ENCODE results near the gene TPRN.
"Not testable (repeated sequence)": the region's sequence is repeated elsewhere in the genome, so short reads cannot be mapped to it uniquely, and the experiment has no call there.

The TPRN gene, protein sequence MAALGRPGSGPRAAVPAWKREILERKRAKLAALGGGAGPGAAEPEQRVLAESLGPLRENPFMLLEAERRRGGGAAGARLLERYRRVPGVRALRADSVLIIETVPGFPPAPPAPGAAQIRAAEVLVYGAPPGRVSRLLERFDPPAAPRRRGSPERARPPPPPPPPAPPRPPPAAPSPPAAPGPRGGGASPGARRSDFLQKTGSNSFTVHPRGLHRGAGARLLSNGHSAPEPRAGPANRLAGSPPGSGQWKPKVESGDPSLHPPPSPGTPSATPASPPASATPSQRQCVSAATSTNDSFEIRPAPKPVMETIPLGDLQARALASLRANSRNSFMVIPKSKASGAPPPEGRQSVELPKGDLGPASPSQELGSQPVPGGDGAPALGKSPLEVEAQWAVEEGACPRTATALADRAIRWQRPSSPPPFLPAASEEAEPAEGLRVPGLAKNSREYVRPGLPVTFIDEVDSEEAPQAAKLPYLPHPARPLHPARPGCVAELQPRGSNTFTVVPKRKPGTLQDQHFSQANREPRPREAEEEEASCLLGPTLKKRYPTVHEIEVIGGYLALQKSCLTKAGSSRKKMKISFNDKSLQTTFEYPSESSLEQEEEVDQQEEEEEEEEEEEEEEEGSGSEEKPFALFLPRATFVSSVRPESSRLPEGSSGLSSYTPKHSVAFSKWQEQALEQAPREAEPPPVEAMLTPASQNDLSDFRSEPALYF

DNA sequence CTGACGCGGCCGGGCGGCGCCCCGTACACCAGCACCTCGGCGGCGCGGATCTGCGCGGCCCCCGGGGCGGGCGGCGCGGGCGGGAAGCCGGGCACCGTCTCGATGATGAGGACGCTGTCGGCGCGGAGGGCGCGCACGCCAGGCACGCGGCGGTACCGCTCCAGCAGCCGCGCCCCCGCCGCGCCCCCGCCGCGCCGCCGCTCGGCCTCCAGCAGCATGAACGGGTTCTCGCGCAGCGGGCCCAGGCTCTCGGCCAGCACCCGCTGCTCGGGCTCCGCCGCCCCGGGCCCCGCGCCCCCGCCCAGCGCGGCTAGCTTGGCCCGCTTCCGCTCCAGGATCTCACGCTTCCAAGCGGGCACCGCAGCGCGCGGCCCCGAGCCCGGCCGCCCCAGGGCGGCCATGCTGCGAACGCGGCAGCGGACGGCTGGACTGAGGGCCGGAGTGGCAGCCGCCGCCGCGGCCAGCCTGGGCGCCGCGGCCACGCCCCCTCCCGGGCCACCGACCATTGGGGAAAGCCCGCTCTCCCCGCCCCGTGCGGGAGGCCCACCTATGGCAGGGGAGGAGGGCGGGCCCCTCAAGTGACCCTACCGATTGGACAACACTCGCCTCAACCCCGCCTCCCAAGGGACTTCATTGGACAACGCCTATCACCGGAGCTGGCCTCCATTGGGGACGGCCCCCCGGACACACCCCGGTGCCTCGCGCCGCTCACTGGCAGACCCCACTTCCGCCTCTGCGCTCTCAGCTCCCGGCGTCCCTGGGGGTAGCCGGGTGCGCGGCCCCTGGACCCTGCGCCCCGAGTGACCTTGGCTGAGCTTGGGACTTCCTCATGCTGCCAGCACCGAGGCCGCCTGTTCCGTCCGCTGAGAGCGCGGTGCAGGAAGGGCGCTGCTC is at the start of gene TPRN:
Gene TPRN (minus strand): TSS at position 431 of the 894 bp plus-strand sequence. CDS start 30 bp downstream, at position 401.
- peak; percentile 100 for DNase-seq

DNA sequence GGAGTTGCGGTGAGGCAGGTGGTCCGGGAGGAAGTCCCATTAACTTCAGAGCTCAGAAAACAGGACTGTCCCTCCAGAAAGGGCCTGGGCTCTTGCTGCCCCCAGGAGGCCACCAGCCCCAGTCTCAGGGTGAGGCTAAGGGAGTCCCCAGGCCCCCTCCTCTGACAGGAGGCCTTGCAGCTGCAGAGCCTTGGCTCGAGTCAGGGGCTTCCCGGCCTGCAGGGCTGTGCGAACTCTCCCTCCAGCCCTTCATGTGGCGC is 47.3 kb upstream of the TPRN start:
- no peak for DNase-seq

DNA sequence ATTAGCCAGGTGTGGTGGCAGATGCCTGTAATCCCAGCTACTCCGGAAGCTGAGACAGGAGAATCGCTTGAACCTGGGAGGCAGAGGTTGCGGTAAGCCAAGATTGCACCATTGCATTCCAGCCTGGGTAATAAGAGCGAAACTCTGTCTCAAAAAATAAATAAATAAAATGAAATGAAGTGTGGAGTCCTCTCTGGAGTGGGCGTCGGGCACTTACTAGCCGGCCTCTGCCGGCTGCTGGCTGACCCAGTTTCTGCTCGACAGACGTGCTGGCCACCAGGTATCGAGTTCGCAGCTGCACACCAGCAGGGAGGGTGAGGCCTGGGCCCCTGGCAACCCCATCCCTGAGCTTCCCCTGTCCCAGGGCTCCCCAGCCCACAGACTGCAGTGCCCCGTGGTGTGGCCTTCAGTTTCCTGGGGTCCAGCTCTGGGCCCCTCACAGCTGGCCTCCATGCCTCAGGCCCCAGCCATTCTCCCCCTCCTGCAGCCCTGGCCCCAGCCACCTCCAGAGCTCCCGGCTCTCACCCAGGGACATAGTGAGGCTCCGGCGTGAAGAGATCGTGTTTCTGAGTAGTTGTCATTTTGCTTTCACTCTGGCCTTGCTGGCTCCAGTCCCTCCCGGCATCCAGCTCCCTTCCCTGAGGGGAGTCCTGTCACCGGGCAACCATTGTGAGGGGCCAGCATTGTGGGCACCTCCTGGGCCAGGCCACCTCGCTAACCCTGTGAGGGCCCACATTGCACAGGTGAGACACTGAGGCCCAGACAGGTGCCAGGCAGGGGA is 46.8 kb upstream of the TPRN start:
- no peak for DNase-seq

DNA sequence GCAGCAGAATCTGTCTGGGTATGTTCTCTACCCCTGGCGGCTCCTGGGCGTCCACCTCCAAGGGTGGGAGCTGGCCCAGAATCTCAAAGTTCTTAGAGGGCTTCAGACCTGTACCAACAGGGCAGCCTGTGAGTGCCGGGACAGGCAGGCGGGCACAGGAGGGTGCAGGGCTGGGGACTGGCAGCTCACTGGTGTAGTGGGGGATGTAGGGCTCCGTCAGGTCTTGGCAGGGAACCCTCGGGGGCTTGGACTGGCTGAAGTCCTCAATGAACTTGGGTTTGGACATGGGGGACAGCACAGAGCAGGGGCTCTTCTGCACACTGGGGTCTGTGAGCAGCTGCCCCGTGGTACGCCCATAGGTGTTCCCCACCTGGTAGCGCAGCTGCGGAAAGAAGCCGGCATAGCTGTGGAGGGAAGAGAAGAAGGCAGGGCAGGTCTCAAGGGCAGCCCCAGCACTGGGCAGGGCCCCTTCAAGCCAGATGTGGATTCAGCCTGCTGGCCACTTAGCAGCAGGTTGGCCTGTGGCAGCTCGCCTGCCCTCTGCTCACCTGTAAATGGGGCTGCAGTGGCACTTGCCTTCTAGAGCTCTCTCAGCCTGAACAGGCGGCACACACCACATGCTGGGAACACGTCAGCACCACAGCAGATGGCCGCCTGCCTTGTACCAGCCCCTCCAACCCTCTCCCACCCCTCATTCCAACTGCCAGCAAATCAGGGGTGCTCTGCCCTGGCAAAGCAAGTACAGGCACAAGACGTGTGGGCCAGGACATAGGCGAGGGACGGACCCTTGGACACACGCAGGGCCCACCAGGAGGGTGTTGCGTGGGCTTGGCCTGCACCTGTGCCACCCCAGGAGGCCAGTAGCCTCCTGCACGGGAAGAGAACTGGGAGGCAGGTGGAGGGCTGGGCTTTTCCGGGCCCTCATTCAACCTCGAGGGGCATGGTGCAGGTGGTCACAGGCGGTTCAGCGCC is 45.2 kb upstream of the TPRN start:
- DNase-seq, result no peak

DNA sequence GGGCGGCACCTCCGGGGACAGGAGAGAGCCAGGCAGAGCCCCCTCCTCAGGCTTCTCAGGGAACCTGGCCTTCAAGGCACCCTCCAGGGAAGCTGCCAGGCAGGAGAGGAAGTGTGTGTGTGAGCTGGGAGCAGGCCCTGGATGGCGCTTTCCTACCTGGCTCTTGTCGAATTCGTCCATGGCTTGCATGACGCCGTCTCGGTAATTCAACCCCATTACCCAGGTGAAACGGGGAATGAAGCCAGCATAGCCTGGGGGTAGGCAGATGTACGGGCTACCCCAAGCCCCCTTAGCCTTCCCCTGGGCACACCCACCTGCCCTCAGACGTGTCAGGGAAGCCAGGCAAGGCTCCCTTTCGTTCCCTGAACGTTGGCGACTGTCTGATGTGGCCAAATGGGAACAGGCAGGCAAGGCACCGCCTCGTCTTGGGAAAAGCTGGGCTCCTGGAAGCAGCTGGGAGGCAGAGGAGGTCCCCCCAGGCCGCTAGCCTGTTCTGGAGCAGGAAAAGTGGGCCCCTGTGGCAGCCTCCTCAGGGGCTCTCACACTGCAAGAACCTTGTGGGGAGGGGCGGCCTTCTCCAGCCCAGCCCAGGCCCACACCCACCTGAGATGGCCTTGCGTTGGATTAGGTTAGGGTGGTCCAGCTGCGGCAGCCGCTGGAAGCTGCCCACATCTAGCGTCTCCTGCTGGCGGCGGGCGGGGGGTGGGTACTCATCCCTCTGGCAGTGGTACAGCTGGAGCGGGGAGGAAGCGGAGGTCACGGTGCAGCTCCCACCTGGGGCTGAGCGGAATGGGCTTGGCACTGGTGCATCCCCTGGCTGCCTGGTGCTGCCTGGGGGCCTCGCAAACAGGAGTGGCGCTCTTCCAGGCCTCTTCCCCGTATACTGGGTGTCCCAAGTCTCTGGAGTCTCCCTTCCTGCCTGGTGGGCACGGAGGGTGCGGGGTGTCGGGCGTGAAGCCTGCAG is 44.2 kb upstream of the TPRN start:
- no peak for DNase-seq

DNA sequence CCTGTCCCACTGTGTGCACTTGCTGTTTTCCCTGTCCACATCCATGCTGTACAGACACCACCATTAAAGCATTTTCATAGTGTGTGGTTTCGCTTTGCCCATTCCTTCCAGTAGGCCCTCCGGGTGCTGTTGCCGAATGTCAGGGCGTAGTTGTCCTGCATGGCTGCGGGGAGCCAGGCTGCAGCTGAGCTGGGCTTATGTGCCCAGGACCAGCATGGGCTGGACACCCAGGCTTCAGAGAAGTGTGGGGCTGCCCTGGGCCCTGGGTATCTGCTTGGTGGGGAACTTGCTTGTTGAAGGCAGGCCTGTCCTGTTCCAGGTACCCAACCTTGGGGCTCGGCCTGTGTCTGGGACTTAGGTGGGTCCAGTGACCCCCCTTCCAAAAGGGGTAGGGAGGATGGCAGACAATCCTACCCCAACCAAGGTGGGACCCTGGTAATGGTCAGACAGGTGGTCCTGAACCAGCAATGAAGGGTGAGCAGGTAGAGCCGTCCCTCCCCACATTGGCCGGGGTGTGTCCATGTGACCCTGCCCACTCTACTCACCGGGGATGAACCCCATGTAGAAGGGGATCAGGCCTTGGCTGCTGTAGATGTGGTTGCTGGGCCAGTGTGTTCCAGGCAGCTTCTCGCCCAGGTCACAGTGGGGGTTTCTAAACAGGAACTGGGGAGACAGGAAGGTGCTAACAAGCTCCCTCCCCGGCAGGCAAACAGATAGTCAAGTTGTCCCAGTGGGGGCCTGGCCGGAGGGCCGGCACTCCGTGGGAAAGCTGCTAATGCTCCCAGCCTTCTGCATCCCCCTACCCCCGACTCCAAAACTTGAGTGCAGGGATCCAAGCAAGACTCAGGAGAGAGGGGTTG is 43.3 kb upstream of the TPRN start:
- no peak for DNase-seq

DNA sequence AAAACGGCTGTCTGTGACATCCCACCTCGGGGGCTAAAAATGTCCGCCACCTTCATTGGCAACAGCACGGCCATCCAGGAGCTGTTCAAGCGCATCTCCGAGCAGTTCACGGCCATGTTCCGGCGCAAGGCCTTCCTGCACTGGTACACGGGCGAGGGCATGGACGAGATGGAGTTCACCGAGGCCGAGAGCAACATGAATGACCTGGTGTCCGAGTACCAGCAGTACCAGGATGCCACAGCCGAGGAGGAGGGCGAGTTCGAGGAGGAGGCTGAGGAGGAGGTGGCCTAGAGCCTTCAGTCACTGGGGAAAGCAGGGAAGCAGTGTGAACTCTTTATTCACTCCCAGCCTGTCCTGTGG is 42.7 kb upstream of the TPRN start:
- not testable (repeated sequence) for DNase-seq

DNA sequence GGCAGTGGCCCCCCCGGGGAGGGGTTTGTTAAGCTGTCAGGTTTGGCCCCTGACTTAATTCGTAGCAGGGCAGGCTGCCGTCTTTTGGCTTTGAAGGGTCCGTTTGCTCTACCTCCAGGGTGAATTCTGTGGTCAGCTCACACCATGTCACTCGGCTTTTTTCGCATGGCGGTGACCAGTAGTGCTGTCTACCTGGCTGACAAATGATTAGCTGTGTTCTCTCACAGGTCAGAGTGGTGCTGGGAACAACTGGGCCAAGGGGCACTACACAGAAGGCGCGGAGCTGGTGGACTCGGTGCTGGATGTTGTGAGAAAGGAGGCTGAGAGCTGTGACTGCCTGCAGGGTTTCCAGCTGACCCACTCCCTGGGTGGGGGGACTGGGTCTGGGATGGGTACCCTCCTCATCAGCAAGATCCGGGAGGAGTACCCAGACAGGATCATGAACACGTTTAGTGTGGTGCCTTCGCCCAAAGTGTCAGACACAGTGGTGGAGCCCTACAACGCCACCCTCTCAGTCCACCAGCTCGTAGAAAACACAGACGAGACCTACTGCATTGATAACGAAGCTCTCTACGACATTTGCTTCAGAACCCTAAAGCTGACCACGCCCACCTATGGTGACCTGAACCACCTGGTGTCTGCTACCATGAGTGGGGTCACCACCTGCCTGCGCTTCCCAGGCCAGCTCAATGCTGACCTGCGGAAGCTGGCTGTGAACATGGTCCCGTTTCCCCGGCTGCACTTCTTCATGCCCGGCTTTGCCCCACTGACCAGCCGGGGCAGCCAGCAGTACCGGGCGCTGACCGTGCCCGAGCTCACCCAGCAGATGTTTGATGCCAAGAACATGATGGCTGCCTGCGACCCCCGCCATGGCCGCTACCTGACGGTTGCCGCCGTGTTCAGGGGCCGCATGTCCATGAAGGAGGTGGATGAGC is 42.0 kb upstream of the TPRN start:
- no peak for DNase-seq

DNA sequence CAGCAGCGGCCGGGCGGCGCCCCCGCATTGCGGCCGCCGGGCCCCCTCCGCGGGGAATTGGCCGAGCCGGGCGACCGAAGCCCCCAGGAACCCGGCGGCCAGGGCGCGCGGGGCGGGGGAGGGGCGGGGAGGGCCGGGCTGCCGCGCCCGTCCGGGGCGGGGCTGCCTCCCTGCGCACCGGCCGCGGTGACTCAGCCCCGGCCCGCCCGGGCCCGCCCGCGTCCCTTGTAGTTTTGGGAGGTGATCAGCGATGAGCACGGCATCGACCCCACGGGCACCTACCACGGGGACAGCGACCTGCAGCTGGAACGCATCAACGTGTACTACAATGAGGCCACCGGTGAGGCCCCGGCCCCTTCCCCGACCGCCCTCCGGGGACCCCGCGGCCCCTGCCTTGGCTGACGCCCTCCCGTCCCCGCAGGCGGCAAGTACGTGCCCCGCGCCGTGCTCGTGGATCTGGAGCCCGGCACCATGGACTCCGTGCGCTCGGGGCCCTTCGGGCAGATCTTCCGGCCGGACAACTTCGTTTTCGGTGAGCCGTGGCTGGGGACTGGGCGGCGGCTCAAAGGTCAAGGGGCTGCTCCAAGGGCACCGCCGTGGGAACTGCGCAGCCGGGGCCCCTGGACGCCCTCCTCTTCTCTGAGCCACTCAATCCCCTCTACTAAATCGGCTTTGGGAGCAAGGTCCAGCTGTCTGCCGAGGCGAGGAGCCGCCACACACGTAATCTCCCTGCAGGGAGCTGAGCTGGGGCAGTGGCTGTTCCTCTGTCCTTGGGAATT is 41.1 kb upstream of the TPRN start:
- peak; percentile 91 for DNase-seq

DNA sequence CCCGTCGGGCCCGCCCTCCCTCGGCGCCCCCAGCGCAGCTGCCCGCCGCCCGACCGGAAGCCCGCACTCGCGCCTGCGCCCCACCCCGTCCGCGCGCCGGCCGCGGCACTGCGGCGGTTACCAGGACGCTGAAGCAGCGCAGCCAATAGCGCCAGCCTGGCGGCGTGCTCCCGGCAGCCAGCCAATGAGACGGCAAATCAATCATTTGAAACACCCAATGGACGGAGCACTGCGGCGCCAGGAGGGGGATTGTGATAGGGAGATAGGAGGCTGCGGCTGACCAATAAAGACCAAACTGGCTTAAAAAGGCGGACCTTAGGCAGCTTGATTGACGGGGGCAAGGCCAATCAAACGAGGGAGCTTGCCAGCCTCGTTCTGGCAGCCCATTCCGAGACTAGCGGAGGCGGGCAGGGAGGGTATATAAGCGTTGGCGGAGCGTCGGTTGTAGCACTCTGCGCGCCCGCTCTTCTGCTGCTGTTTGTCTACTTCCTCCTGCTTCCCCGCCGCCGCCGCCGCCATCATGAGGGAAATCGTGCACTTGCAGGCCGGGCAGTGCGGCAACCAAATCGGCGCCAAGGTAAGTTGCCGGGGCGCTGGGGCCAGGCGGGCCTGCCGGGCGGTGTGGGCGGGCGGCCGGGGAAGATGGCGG is 40.4 kb upstream of the TPRN start, which contains the start of gene TUBB4B:
Gene TUBB4B (plus strand): TSS at position 447 of the 649 bp plus-strand sequence. CDS start 74 bp downstream, at position 521.
- DNase-seq, result peak; percentile 98

DNA sequence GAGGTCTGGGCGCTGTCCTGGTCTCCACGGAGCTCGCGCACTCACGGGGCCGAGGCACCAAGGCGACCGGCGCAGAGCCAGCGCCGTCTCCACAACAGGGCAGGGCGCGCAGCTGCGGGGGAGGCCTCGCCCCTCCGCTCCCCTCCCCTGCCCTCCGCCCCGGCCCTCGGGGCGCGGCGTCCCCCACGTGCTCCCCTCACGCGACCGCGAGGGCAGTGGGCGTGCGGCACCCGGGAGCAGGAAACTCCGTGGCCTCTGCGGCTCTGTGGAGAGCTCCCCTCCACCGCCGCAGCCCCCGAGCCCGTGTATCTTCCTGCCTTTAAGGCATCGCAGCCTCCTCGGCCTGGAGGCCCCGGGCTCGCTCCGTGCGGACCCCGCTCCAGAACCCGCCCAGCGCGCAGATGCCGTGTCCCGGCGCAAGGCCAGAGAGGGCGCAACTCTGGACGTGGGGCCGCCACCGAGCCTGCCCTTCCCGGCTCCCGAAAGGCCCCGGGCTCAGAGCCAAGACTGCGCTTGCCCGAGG is 39.8 kb upstream of the TPRN start:
- DNase-seq, result peak; percentile 89

DNA sequence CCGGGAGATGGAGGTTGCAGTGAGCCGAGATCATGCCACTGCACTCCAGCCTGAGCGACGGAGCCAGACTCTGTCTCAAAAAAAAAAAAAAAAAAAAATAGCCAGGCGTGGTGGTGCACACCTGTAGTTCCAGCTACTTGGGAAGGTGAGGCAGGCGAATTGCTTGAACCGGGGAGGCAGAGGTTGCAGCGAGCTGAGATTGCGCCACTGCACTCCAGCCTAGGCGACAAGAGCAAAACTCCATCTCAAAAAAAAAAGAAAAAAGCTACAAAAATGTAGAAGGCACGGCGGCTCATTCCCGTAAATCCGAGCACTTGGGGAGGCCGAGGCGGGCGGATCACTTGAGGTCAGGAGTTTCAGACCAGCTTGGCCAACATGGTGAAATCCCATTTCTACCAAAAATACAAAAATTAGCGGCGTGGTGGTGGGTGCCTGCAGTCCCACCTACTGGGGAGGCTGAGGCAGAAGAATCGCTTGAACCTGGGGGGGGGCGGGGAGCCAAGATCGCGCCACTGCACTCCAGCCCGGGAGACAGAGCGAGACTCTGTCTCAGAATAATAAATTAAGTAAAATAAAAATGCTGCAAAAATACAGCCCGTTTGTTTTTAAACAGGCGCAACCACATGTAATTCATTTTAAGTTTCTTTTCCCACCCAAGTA is 39.1 kb upstream of the TPRN start:
- DNase-seq, result not testable (repeated sequence)

DNA sequence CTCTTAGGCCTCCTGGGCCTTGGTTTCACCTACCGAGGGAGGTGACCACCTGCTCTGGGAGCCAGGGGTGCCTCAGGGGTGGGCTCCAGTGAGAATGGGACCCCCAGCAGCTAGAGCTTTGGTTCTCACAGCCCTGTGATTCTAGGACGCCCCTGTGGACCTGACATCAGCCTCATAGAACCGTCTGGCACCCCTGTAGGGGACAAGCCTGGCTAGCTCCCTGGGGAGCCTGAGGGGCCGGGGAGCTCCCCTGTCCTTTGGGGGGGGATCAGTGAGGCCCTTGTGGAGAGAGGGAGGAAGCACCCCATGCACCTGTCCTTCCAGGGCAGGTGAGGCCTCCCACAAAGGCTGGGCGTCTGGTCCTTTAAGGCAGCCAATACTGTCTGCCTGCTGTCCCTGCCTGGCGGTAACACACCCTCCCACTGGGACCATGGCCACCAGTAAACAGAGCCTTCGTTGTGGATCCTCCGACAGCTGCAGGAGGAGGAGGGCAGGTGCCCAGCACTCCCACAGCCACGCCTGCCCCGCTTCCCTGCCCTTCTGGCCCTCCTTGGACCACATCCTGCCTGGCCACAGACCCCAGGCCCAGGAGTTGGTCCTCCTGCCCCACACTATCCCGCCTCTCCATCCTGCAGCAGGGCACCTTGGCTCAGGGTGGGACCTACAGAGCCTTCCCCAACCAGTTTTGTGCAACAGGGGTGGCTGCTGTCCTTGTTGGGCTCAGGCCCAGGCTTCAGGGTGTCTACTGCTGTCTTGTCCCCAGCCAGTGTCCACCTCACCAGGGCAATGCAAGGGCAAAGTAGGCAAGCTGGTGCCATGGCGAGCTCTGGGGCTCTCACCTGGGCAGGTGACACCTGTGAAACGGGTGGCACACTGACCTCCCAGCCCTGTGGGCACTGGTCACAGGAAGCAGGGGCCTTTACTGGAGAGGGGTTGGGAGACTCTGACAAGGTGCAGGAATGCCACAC is 37.5 kb upstream of the TPRN start:
- DNase-seq, result no peak

DNA sequence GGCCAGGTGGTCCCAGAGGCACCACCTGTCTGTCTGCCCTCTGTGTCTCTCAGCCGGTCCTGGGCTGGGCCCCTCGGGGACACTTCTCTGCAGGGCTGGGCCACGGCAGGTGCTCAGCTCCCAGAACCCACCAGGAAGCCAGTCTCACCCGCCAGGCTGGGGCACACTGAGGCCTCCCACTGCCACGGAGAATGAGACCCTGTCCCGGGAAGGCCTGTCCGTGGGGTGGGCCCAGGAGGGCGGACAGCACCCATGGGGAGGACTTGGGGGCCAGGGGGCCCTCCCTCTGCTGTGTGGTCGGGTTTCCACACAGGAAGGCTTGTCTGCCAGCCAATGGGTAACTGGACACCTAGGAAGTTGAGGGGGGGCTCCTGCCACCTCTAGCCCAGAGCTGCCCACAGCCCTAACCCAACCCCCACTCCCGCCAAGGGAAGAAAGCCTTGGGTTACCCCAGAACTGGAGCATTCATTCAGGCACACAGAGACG is 36.4 kb upstream of the TPRN start:
- DNase-seq, result no peak

Data from activated effector memory CD4-positive, alpha-beta T cell treated with anti-CD3 and anti-CD28 coated beads, Interleukin-2, amount 50 U/mL, for 16 hours (primary cell).